Fibroblast of the aortic adventitia (primary cell): Measurements from ENCODE around the gene TUSC2. TPM values are rescaled to one million over a fixed set of nuclear protein-coding genes. Genes with fewer than 3 reads are reported as not detected.
A peak's percentile ranks its signal among the peaks of the same experiment; 100 is the strongest.

Experiments
- DNase-seq: peaks from one replicate; pipeline ENCODE4 v3.0.0-alpha.2; 2010; ENCODE audit warnings: low read depth
- H3K4me3 ChIP-seq: 2 replicates; pipeline ENCODE4 v1.5.1; 2011; ENCODE audit warnings: low read depth, mild to moderate bottlenecking, control low read depth, low read length, moderate library complexity
- CTCF ChIP-seq: IDR thresholded peaks from 2 replicates; pipeline ENCODE4 v1.5.1; 2011; ENCODE audit warnings: mild to moderate bottlenecking, low read length, control low read depth, inconsistent platforms; ENCODE audit not compliant: insufficient read depth
- total RNA-seq: library from RNA; depleted of rRNA; stranded (reverse); fragments of >200 nt; gene quantifications from 2 replicates; pipeline ENCODE4 v1.2.3, GENCODE V29; 2012; ENCODE audit warnings: low replicate concordance

Gene TUSC2
- total RNA-seq, 1 donor, result 15.5 TPM

- H3K4me3 ChIP-seq, result no peak overlapping the region
- no peak for TF ChIP-seq CTCF
- DNase-seq, result no peak
Observed at GRCh38 chr3:50294492-50295403, 33.3 kb downstream of the TUSC2 start.

- H3K4me3 ChIP-seq, result no peak overlapping the region
Observed at GRCh38 chr3:50294089-50294488, 33.9 kb downstream of the TUSC2 start.

GRCh38 chr3:50293079-50293801, 34.8 kb downstream of the TUSC2 start:
- H3K4me3 ChIP-seq, result peak overlapping the region; percentile 56
- DNase-seq, result no peak
- no peak for TF ChIP-seq CTCF

More at GRCh38 chr3:50294089-50294488, 33.9 kb downstream of the TUSC2 start:
- DNase-seq, result no peak
- no peak for TF ChIP-seq CTCF

GRCh38 chr3:50292159-50293078, 35.6 kb downstream of the TUSC2 start, which contains the start of gene IFRD2:
Gene IFRD2 (minus strand): TSS chr3:50292429. CDS start chr3:50292274, 155 bp downstream.
- peak within 1 kb of the TSS; percentile 91 for H3K4me3 ChIP-seq
- no peak for TF ChIP-seq CTCF
- peak; percentile 96 for DNase-seq

- H3K4me3 ChIP-seq, result no peak overlapping the region
- no peak for DNase-seq
- no peak for TF ChIP-seq CTCF
Observed at GRCh38 chr3:50290161-50290641, 37.8 kb downstream of the TUSC2 start.

GRCh38 chr3:50289130-50289529, 38.9 kb downstream of the TUSC2 start:
- DNase-seq, result no peak
- no peak for TF ChIP-seq CTCF
- no peak overlapping the region for H3K4me3 ChIP-seq
